ENCODE measurements around the gene GPR32.

GPR32 gene

GRCh38 chr19:50790922-50791467 lies 20.7 kb downstream of the GPR32 start:
- peaks cover 0 to 13% of the 10 kb centered on the region in 2 experiments for H3K36me3 ChIP-seq (ENCODE audit: control insufficient read depth in 1 of 2, insufficient read depth in 2 of 2, low read depth in 1 of 2, low read length in 2 of 2)
- H3K4me2 ChIP-seq (ENCODE audit: low read length, poor library complexity, severe bottlenecking) = no peak overlapping the region

GRCh38 chr19:50791594-50792271 lies 21.5 kb downstream of the GPR32 start:
- Histone ChIP-seq H2BK120ac (ENCODE audit: low read depth, low read length) (no peak overlapping the region), H3K27ac (ENCODE audit: low read length, poor library complexity, severe bottlenecking) (no peak overlapping the region), H3K79me1 (replicated peaks; ENCODE audit: low read length, poor library complexity, severe bottlenecking) (peaks cover 5% of the 10 kb centered on the region), H2BK5ac (ENCODE audit: low read depth, low read length, poor library complexity, severe bottlenecking) (no peak overlapping the region), H3K18ac (ENCODE audit: low read depth in 1 of 2, low read length in 2 of 2) (no peak overlapping the region), H4K91ac (ENCODE audit: low read length) (no peak overlapping the region), H2AK5ac (ENCODE audit: low read length, severe bottlenecking) (no peak overlapping the region), H3K14ac (ENCODE audit: low read length in 2 of 2) (no peak overlapping the region), H3K4ac (ENCODE audit: low read depth in 1 of 2, low read length in 2 of 2) (no peak overlapping the region), H3K9me3 (ENCODE audit: control insufficient read depth, low read length) (no peaks in the 10 kb centered on the region), H3K4me3 (ENCODE audit: insufficient read depth in 1 of 2, low read depth in 1 of 2, low read length in 2 of 2) (no peak overlapping the region), H2BK12ac (ENCODE audit: low read length in 2 of 2) (no peak overlapping the region), H2AFZ (ENCODE audit: low read depth, low read length) (no peak overlapping the region), H3K36me3 (ENCODE audit: control insufficient read depth in 1 of 2, insufficient read depth in 2 of 2, low read depth in 1 of 2, low read length in 2 of 2) (peaks cover 5 to 21% of the 10 kb centered on the region in 2 experiments), H3K23ac (ENCODE audit: low read length in 2 of 2) (no peak overlapping the region), H3K27me3 (ENCODE audit: control insufficient read depth in 1 of 2, insufficient read depth in 1 of 2, low read length in 2 of 2) (peaks cover 0 to 3% of the 10 kb centered on the region in 2 experiments), H4K8ac (ENCODE audit: low read length) (no peak overlapping the region), H2BK15ac (ENCODE audit: low read depth, poor library complexity, severe bottlenecking) (no peak overlapping the region), H3K4me2 (ENCODE audit: low read length, poor library complexity, severe bottlenecking) (no peak overlapping the region), H3K4me1 (ENCODE audit: control insufficient read depth, insufficient read depth, low read depth, low read length) (peaks cover 7% of the 10 kb centered on the region), H3K9ac (ENCODE audit: low read length) (no peak overlapping the region)
- DNase-seq = no peak
- 95% methylated on average over 47 of the region's 47 CpGs for WGBS

More at GRCh38 chr19:50790922-50791467, 20.7 kb downstream of the GPR32 start:
- Histone ChIP-seq H3K14ac (ENCODE audit: low read length in 2 of 2) (no peak overlapping the region), H3K4me1 (ENCODE audit: control insufficient read depth, insufficient read depth, low read depth, low read length) (peaks cover 7% of the 10 kb centered on the region), H3K4ac (ENCODE audit: low read depth in 1 of 2, low read length in 2 of 2) (no peak overlapping the region), H3K23ac (ENCODE audit: low read length in 2 of 2) (no peak overlapping the region), H3K27me3 (ENCODE audit: control insufficient read depth in 1 of 2, insufficient read depth in 1 of 2, low read length in 2 of 2) (peaks cover 0 to 3% of the 10 kb centered on the region in 2 experiments), H3K9me3 (ENCODE audit: control insufficient read depth, low read length) (no peaks in the 10 kb centered on the region), H2AK5ac (ENCODE audit: low read length, severe bottlenecking) (no peak overlapping the region), H2AFZ (ENCODE audit: low read depth, low read length) (no peak overlapping the region), H2BK120ac (ENCODE audit: low read depth, low read length) (no peak overlapping the region), H3K27ac (ENCODE audit: low read length, poor library complexity, severe bottlenecking) (no peak overlapping the region), H2BK12ac (ENCODE audit: low read length in 2 of 2) (no peak overlapping the region), H3K9ac (ENCODE audit: low read length) (no peak overlapping the region), H2BK15ac (ENCODE audit: low read depth, poor library complexity, severe bottlenecking) (no peak overlapping the region), H4K8ac (ENCODE audit: low read length) (no peak overlapping the region), H4K91ac (ENCODE audit: low read length) (no peak overlapping the region), H3K18ac (ENCODE audit: low read depth in 1 of 2, low read length in 2 of 2) (no peak overlapping the region), H3K4me3 (ENCODE audit: insufficient read depth in 1 of 2, low read depth in 1 of 2, low read length in 2 of 2) (no peak overlapping the region), H2BK5ac (ENCODE audit: low read depth, low read length, poor library complexity, severe bottlenecking) (no peak overlapping the region), H3K79me1 (replicated peaks; ENCODE audit: low read length, poor library complexity, severe bottlenecking) (no peaks in the 10 kb centered on the region)
- WGBS = 93% methylated on average over 6 of the region's 6 CpGs
- DNase-seq = no peak

- Histone ChIP-seq H3K9me3 (ENCODE audit: control insufficient read depth, low read length) (no peaks in the 10 kb centered on the region), H2BK12ac (ENCODE audit: low read length in 2 of 2) (no peak overlapping the region), H2BK5ac (ENCODE audit: low read depth, low read length, poor library complexity, severe bottlenecking) (no peak overlapping the region), H2AK5ac (ENCODE audit: low read length, severe bottlenecking) (no peak overlapping the region), H3K14ac (ENCODE audit: low read length in 2 of 2) (no peak overlapping the region), H3K4me2 (ENCODE audit: low read length, poor library complexity, severe bottlenecking) (no peak overlapping the region), H4K8ac (ENCODE audit: low read length) (no peak overlapping the region), H3K9ac (ENCODE audit: low read length) (no peak overlapping the region), H4K91ac (ENCODE audit: low read length) (no peak overlapping the region), H3K4ac (ENCODE audit: low read depth in 1 of 2, low read length in 2 of 2) (no peak overlapping the region), H3K79me1 (replicated peaks; ENCODE audit: low read length, poor library complexity, severe bottlenecking) (peaks cover 12% of the 10 kb centered on the region), H3K27ac (ENCODE audit: low read length, poor library complexity, severe bottlenecking) (no peak overlapping the region), H2BK120ac (ENCODE audit: low read depth, low read length) (no peak overlapping the region), H2BK15ac (ENCODE audit: low read depth, poor library complexity, severe bottlenecking) (no peak overlapping the region), H2AFZ (ENCODE audit: low read depth, low read length) (no peak overlapping the region), H3K36me3 (ENCODE audit: control insufficient read depth in 1 of 2, insufficient read depth in 2 of 2, low read depth in 1 of 2, low read length in 2 of 2) (peaks cover 12 to 29% of the 10 kb centered on the region in 2 experiments), H3K23ac (ENCODE audit: low read length in 2 of 2) (no peak overlapping the region), H3K27me3 (ENCODE audit: control insufficient read depth in 1 of 2, insufficient read depth in 1 of 2, low read length in 2 of 2) (peaks cover 0 to 3% of the 10 kb centered on the region in 2 experiments), H3K4me1 (ENCODE audit: control insufficient read depth, insufficient read depth, low read depth, low read length) (peaks cover 7% of the 10 kb centered on the region), H3K18ac (ENCODE audit: low read depth in 1 of 2, low read length in 2 of 2) (no peak overlapping the region), H3K4me3 (ENCODE audit: insufficient read depth in 1 of 2, low read depth in 1 of 2, low read length in 2 of 2) (no peak overlapping the region)
- 95% methylated on average over 13 of the region's 13 CpGs for WGBS
- no peak for DNase-seq
Observed at GRCh38 chr19:50792272-50793250, 22.3 kb downstream of the GPR32 start.

All from mesenchymal stem cell (in vitro differentiated cells and primary cell).